HCEC 1CT (cell line): ENCODE data around the gene SLMAP.

ENCODE experiments used
- DNase-seq: peaks from one replicate; pipeline ENCODE4 v3.0.0-alpha.2; 2017

SLMAP gene

GRCh38 chr3:57900786-57901185 lies 144.7 kb downstream of the SLMAP start:
- no peak for DNase-seq

DNA sequence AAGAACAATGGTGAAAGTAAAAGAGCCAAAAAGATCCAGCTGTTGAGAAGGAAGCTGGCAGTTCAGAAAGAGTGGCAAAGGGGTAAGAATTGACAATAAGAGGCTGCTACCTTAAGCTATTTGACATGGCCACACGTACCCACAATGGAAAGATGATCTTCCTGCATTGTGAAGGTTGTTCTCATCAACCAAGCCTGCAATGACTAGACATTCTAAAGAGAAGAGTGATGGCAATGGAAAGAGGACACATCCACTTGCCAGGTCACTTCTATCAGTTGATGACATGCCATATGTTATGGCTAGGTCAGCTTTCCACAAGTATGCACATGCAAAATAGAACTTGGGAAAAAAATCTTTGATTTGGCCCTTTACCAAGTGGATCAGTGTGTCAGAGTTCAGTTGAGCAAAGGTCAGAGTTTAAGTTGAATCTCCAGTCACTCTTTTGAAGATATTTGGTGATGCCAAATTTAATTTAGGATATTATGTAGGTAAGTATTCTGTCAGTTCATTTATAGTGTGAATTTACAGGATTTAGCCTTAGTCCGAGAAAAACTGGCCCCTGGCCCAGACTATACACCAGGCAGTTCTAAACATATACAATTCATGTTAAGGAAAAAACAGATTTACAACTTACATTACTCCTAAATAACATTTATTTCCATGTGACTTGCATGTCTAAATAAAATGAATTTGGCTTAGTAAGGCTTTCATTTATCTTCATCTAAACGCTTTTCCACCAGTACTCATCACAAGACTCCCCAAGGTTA lies 147.2 kb downstream of the SLMAP start:
- no peak for DNase-seq

GRCh38 chr3:57910990-57911389 lies 154.9 kb downstream of the SLMAP start:
- DNase-seq, result peak; percentile 23

DNA sequence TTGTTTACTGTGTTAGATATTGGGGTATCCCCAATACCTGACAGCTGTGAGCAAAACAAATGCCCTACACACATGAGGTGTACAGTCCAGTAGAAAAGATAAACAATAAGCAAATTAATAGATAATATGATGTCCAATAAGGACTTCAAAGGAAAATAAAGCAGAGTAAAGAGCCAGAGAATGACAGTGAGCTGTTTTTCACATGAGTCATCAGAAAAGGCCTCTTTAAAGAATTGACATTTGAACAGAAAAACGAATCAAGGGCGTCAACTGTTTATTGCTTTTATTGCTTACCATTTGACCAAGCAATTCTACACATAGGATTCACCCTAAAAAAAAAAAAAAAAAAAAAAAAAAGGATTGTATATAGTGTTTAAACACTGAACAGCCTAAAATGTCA lies 155.5 kb downstream of the SLMAP start:
- peak; percentile 52 for DNase-seq

DNA sequence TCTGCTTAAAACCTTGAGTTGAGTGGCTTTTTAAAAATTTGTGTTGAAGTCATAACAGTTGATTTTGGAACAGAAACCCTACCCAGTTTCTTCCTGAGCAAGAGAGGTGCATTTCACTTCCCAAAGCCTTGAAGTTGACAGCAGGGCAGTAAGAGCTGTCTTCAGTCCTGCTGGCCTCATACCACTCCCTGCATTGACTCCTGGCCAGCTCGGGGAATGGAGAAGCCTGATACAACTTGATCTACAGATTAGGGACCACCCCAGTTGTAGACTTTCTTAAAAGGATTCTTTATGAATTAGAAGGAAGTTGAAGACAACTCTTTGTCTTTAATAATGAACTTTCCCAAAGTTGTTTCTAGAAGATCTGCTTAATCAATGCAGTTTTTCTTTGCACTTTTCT lies 161.5 kb downstream of the SLMAP start:
- DNase-seq, result peak; percentile 14

DNA sequence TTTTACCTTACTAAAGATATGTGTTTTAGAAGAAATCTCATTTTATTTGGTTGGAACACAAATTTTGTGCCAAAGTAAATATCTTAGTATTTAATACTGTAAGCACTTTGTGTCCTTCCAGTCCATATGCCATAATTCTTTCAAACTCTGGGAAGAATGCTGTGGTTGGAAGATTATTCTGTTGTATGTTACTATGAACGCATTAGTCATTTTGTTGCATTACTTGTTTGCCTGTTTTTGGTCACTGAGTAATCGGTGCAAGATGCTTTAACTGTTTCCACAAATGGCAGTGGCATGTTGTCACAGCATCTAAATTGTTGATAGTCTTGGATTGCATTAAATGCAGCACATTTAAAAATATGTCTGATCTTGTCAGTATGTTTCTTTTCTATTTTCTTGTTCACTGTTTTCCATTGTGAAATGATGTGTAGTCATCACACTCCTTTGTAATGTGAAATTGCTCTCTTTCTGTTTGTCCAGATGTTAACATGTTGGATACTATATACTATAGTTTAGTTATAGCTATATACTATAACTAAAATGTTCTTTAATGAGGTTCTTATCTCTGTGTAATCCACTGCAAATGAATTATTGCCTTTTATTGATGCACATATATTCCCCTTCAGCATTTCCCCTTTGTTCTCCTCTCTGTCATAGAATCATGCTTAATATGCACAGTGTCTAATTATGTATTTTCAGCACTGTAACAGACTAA lies 162.2 kb downstream of the SLMAP start:
- DNase-seq, result peak; percentile 95

DNA sequence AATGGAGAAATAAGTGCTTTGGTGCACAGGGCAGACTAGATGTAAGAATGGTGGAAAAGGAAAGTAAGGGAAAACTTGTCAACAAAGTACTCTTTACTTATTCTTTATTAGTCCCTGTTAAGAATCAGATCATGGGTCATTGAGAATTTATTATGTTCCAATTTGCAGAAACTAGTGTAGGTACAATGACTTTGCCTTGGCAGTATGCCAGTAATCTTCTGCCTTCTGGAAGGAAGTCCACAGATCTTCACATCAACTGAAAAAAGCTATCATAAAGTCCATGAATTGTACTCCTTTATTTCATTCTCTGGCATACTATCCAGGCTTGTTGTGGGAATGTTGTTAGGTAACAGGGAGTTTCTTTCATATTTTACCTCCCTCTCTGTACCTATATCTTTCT lies 163.9 kb downstream of the SLMAP start:
- DNase-seq, result no peak

DNA sequence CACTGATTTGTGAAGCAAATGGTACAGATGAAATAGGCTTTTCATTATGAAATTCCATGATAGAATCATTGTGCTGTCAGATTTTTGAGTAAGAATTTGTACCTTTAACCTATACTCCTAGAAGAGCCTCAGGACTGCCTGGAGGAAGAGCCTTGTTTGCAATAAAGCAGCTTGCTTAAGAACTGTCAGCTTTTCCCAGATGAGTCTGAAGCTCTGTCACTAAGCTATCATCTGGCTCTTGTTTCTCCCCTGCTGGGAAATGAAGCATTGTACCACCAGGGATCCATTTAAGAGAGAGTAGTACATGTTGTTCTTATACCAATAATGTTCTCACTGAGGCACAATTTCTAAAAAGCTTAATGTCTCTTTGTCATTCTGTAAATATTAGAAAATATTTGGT lies 167.0 kb downstream of the SLMAP start:
- no peak for DNase-seq

DNA sequence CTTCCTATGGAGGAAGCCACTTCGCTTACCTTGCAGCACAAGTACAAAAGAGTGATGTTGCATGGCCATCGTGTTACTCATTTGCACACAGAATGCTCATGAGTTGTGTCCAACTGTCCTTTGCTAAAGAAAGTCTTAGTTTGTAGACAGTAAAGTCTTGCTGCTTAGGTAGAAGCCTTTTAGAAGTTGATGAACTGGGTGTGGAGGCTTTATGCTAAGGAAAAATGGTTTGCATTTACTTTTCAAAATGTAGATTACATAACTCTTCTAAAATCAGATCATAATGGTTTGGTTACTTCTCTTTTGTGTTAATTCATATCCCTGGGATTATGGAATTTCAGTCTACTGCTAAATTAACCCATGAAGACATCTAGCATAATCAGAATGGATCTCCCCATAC lies 167.6 kb downstream of the SLMAP start:
- DNase-seq, result no peak

- DNase-seq, result no peak
These were observed 171.1 kb downstream of the SLMAP start for GRCh38 chr3:57927166-57927565.

DNA sequence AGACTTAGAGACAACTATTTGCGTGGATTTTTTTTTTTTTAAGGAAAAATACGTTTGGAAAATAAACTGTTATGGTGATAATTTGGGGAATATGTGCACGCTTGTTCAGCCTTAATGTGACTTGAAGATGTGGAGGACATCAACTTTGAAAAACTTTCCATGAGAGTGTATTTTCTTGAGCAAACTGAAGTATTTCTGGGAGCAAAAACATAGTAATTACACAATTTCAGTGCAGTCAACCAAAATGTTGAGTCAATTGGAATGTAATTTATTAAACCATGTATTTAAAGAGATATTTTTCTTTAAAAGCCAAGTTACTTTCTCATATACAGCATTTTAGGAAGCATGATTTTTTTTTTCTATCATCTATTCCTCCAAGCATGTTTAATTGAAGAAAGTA lies 171.8 kb downstream of the SLMAP start:
- peak; percentile 56 for DNase-seq

DNA sequence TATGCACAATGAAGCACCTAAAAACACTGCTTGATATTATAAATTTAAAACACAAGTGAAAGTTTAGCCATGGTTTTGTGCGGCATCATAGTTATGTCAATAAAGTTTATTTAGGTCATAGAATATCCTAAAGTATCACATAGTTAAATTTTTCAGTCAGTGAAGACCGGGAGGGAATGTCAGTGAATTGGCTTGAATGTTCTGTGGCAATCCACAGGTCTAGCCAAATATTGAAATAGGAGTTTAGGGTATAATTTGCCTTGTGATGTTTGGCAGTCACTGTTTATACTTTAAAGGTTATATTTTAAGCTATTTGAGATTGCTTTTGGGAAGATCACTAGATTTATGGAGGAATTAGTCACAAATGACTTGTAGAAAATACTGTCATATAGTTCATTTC lies 172.4 kb downstream of the SLMAP start:
- no peak for DNase-seq

- DNase-seq, result no peak
These were observed 173.9 kb downstream of the SLMAP start for GRCh38 chr3:57929988-57930387.

DNA sequence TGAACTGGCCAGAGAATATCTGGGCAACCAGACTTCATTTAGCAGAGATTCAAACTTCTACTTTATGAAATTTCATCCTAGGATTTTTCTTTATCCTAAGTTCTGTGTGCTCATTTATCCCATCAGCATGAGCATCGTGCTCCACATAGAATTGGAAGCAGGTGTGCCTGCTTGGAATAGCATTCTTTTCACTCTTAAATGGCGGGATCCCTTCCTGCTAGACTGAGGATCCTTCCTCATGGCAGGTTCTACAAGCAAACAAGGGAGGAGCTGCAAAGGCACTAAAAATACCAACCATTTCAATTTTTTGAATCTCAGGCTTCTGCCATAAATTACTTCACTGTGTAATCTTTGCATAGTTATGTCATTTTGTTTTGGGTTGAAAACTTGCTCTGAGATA lies 177.5 kb downstream of the SLMAP start:
- DNase-seq, result no peak

DNA sequence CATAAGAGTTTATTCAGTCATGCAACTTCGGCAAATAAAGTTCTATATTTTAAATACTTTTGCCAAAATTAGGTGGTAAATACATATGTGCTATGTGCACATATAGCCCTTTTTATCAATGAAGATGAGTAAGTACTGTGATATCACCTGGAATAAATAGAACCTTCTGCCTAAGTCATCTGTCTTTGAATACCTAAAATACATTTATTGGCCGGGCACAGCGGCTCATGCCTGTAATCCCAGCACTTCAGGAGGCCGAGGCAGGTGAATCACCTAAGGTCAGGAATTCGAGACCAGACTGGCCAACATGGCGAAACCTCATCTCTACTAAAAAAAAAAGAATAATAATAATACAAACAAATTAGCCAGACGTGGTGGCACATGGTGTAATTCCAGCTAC lies 178.3 kb downstream of the SLMAP start:
- DNase-seq, result no peak

DNA sequence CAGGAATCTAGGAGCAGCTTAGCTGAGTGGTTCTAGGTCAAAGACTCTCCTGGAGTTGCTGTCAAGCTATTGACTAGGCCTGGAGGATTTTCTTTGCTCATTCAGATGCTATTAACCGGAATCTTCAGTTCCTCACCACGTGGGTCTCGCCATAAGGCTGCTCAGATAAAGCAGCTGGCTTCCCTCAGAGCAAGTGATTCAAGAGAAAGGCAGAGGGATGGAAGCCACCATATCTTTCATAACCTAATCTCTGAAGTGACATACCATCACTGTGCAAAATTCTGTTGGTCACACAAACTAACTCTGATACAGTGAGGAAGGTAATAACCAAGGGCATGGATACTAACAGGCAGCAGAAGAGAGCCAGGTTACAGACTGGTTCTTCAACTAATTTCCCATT lies 179.4 kb downstream of the SLMAP start:
- DNase-seq, result no peak

- no peak for DNase-seq
These were observed 181.0 kb downstream of the SLMAP start for GRCh38 chr3:57937092-57937491.

DNA sequence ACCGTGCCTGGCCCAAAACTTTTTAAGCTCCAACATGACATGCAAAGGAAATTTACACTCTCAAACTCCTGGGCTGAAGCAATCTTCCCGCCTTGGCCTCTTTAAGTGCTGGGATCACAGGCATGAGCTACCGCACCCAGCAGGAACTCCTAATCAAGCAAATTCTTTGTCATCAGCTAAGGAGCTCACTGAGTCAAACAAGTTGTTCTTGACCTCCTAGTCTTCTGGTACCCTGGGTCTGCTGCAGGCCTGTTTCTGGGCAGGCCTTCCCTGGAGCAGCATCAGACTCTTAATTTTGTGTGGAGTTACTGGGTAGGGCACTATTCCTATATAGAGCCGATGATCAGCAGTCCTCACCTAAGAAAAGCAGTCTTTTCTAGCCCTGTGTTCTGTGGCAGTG lies 183.7 kb downstream of the SLMAP start:
- DNase-seq, result no peak

- peak; percentile 43 for DNase-seq
These were observed 186.3 kb downstream of the SLMAP start for GRCh38 chr3:57942388-57942787.

DNA sequence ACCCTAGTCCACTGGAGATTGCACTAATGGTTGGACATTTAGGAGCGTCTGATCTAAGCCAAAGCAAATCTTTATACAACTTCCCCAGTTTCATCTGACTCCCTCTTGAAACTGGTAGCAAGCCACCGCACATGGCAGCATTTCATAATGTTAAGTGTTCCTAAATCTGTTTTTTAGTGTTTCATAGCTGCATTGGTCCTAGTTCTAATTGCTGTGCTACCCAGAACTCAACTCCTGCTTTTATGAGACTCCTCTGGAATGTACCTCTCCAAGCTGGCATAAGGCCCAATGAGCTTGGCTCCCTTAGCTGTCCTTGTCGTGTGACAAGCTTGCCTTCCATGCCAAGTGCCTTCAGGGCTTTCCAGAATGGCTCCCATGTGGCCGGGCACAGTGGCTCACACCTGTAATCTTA lies 186.8 kb downstream of the SLMAP start:
- no peak for DNase-seq

GRCh38 chr3:57943525-57944495 lies 187.7 kb downstream of the SLMAP start:
- DNase-seq, result no peak

DNA sequence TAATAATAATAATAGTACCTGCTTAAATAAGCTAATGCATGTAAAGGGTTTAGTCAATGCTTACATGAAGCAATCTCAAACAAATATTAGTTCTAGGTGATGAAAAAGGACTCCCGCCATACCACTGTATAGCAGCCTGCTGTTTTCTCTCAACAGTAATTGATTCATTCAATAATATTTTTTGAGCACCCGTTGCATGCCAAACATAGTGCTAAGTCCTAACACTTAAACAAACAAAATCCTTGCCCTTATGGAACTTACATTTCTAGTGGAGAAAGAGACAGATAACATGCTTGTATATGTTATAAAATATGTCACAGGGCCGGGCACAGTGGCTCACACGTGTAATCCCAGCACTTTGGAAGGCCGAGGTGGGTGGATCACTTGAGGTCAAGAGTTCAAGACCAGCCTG lies 190.9 kb downstream of the SLMAP start:
- no peak for DNase-seq

DNA sequence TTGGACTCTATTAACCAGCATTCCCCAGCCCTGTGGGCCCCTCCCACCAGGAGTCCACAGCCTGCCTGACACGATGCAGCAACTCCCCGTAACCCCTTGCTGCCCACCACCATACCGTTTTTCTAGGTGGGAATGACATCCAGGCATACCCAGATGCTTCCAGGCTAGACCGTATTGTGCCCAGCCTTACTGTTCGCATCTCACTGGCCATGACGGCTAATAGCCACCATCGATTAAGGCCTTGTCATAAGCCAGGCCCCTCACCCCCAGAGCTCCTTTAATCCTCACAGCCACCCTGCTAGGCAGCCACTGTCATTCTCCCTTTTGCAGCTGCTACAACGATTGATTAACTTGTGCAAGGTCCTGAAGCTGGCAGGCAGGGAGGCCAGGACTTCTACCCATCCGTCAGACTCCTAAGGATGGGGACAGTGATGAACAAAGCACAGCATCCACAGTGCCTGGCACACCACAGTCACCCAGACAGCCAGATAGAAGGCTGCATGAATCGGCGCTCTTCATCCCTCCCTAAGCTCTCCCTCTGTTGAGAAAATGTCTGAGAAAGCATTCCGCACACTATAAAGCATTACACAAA lies 192.1 kb downstream of the SLMAP start:
- no peak for DNase-seq
